Glutamatergic neuron (in vitro differentiated cells): Measurements from ENCODE around the gene IRF7. TPM values are rescaled to one million over a fixed set of nuclear protein-coding genes. Genes with fewer than 3 reads are reported as not detected.

Source experiments
- DNase-seq: peaks from one replicate; pipeline ENCODE4 v3.0.0; 2022
- H3K27ac Mint-ChIP-seq: one replicate; pipeline ENCODE4 v1.8.0; 2020; ENCODE audit warnings: mild to moderate bottlenecking, mixed read lengths, inconsistent platforms; ENCODE audit not compliant: unreplicated experiment
- H3K27me3 Mint-ChIP-seq: one replicate; pipeline ENCODE4 v1.8.0; 2020; ENCODE audit warnings: mild to moderate bottlenecking, moderate library complexity, mixed read lengths, inconsistent platforms; ENCODE audit not compliant: unreplicated experiment
- H3K36me3 Mint-ChIP-seq: one replicate; pipeline ENCODE4 v1.8.0; 2020; ENCODE audit warnings: mild to moderate bottlenecking, mixed read lengths, inconsistent platforms; ENCODE audit not compliant: unreplicated experiment
- H3K4me1 Mint-ChIP-seq: one replicate; pipeline ENCODE4 v1.8.0; 2020; ENCODE audit warnings: mild to moderate bottlenecking, low read depth, mixed read lengths, inconsistent platforms; ENCODE audit not compliant: unreplicated experiment
- H3K4me3 Mint-ChIP-seq: one replicate; pipeline ENCODE4 v1.8.0; 2020; ENCODE audit warnings: mild to moderate bottlenecking, mixed read lengths, inconsistent platforms; ENCODE audit not compliant: unreplicated experiment
- H3K9me3 Mint-ChIP-seq: one replicate; pipeline ENCODE4 v1.8.0; 2020; ENCODE audit warnings: mild to moderate bottlenecking, moderate library complexity, mixed read lengths, inconsistent platforms; ENCODE audit not compliant: unreplicated experiment
- total RNA-seq: library from RNA; stranded (reverse); fragmentation: NEBNext Ultra II Directional; extraction: Animal tissue kit (Norgen Biotek cat#: 25700); gene quantifications from one replicate; pipeline ENCODE4 v1.2.1, GENCODE V29; 2021; ENCODE audit not compliant: unreplicated experiment
- TF ChIP-seq, protein P1 (sequence below): fragments of 200-600 bp; sonication (generic); IDR thresholded peaks from one replicate; pipeline ENCODE4 v1.5.0; 2021; ENCODE audit not compliant: partially characterized antibody, unreplicated experiment

Gene IRF7
- total RNA-seq, 1 donor from 2014 or later, result 17.7 TPM

GRCh38 chr11:595400-595799 lies 20.4 kb downstream of the IRF7 start:
- Mint-ChIP-seq H3K27me3 (peaks cover 10% of the 10 kb centered on the region), H3K27ac (no peak overlapping the region), H3K36me3 (no peaks in the 10 kb centered on the region), H3K4me1 (no peaks in the 10 kb centered on the region), H3K4me3 (no peak overlapping the region), H3K9me3 (peaks cover 12% of the 10 kb centered on the region)
- no peak for DNase-seq
- TF ChIP-seq, protein P1, sequence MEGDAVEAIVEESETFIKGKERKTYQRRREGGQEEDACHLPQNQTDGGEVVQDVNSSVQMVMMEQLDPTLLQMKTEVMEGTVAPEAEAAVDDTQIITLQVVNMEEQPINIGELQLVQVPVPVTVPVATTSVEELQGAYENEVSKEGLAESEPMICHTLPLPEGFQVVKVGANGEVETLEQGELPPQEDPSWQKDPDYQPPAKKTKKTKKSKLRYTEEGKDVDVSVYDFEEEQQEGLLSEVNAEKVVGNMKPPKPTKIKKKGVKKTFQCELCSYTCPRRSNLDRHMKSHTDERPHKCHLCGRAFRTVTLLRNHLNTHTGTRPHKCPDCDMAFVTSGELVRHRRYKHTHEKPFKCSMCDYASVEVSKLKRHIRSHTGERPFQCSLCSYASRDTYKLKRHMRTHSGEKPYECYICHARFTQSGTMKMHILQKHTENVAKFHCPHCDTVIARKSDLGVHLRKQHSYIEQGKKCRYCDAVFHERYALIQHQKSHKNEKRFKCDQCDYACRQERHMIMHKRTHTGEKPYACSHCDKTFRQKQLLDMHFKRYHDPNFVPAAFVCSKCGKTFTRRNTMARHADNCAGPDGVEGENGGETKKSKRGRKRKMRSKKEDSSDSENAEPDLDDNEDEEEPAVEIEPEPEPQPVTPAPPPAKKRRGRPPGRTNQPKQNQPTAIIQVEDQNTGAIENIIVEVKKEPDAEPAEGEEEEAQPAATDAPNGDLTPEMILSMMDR, result no peak

- Mint-ChIP-seq H3K4me1 (no peaks in the 10 kb centered on the region), H3K27me3 (peaks cover 9% of the 10 kb centered on the region), H3K9me3 (peaks cover 9% of the 10 kb centered on the region), H3K27ac (no peak overlapping the region), H3K36me3 (no peaks in the 10 kb centered on the region), H3K4me3 (no peak overlapping the region)
- TF ChIP-seq, protein P1, result no peak
- DNase-seq, result no peak
These were observed 22.4 kb downstream of the IRF7 start for GRCh38 chr11:593347-593746.

GRCh38 chr11:592918-593317 lies 22.8 kb downstream of the IRF7 start:
- no peak for DNase-seq
- H3K4me3 Mint-ChIP-seq, result no peak overlapping the region
- no peaks in the 10 kb centered on the region for H3K4me1 Mint-ChIP-seq
- no peaks in the 10 kb centered on the region for H3K36me3 Mint-ChIP-seq
- TF ChIP-seq, protein P1, result no peak
- H3K9me3 Mint-ChIP-seq, result peaks cover 10% of the 10 kb centered on the region
- no peak overlapping the region for H3K27ac Mint-ChIP-seq
- H3K27me3 Mint-ChIP-seq, result peaks cover 12% of the 10 kb centered on the region

GRCh38 chr11:592501-592900 lies 23.2 kb downstream of the IRF7 start:
- Mint-ChIP-seq H3K36me3 (no peaks in the 10 kb centered on the region), H3K27me3 (peaks cover 12% of the 10 kb centered on the region), H3K27ac (no peak overlapping the region), H3K9me3 (peaks cover 10% of the 10 kb centered on the region), H3K4me1 (no peaks in the 10 kb centered on the region), H3K4me3 (no peak overlapping the region)
- DNase-seq, result no peak
- TF ChIP-seq, protein P1, result no peak

DNA sequence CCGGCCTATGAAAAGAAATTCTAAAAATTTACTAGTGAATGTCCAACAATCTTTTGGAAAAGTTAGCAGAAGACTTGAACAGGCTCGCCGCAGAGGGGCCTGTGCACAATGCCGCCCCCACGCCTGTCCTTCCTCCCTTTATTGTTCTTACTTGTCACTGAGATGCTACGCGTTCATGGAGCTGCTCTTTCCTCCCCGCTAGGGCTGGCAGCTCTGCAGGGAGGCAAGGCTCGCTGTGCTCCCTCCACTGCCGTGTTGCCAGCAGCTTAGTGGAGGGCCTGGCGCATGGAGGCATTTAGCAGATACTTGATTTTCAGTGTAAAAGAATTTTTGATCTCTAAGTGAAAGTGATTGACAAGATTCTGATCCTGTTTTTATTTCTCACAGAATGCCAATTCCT lies 24.8 kb downstream of the IRF7 start:
- TF ChIP-seq, protein P1, result no peak
- Mint-ChIP-seq H3K9me3 (peaks cover 10% of the 10 kb centered on the region), H3K4me1 (no peaks in the 10 kb centered on the region), H3K4me3 (no peak overlapping the region), H3K27ac (no peak overlapping the region), H3K36me3 (no peaks in the 10 kb centered on the region), H3K27me3 (peaks cover 4% of the 10 kb centered on the region)
- DNase-seq, result no peak
